Hepatocyte (in vitro differentiated cells): ENCODE data around the gene ENTPD2.

Experiments used
- CTCF ChIP-seq: fragments of 200-600 bp; sonication (generic); IDR thresholded peaks from 2 replicates; pipeline ENCODE4 v1.5.1; 2016; ENCODE audit warnings: antibody characterized with exemption, mild to moderate bottlenecking; ENCODE audit not compliant: poor library complexity
- EZH2 ChIP-seq: fragments of 200-600 bp; sonication (generic); IDR thresholded peaks from 2 replicates; pipeline ENCODE4 v1.6.1; 2016; ENCODE audit warnings: antibody characterized with exemption, mild to moderate bottlenecking, borderline replicate concordance

- no peak for TF ChIP-seq CTCF
- no peak for TF ChIP-seq EZH2
Observed at GRCh38 chr9:137037035-137037434, 16.8 kb downstream of the ENTPD2 start.
